Osteoblast (primary cell): ENCODE data around the gene CDK5RAP2. TPM values are rescaled to one million over a fixed set of nuclear protein-coding genes. Genes with fewer than 3 reads are reported as not detected.

Source experiments
- DNase-seq: peaks from one replicate; pipeline ENCODE4 v3.0.0; 2011; ENCODE audit warnings: low spot score, mixed read lengths; ENCODE audit not compliant: insufficient read length; ENCODE audit errors: missing footprints
- H2AFZ ChIP-seq: 2 replicates; pipeline ENCODE4 v1.6.0; 2011; ENCODE audit warnings: mild to moderate bottlenecking, low read length
- H3K27ac ChIP-seq: 2 replicates; pipeline ENCODE4 v1.5.1; 2011; ENCODE audit warnings: mild to moderate bottlenecking, low read depth, low read length, moderate library complexity
- H3K27me3 ChIP-seq: 2 replicates; pipeline ENCODE4 v1.6.0; 2012; ENCODE audit warnings: mild to moderate bottlenecking, control low read depth, inconsistent platforms, low read length, moderate library complexity; ENCODE audit not compliant: insufficient read depth
- H3K36me3 ChIP-seq: 2 replicates; pipeline ENCODE4 v1.5.1; 2011; ENCODE audit warnings: mild to moderate bottlenecking, low read length, control low read depth, moderate library complexity; ENCODE audit not compliant: insufficient read depth
- H3K4me1 ChIP-seq: 2 replicates; pipeline ENCODE4 v1.5.1; 2011; ENCODE audit warnings: mild to moderate bottlenecking, low read length, control low read depth, moderate library complexity; ENCODE audit not compliant: insufficient read depth
- H3K4me2 ChIP-seq: 2 replicates; pipeline ENCODE4 v1.6.0; 2011; ENCODE audit warnings: mild to moderate bottlenecking, low read length; ENCODE audit not compliant: insufficient read depth
- H3K4me3 ChIP-seq: fragments of 200-600 bp; sonication (generic); 3 replicates; pipeline ENCODE4 v1.5.1; 2012; ENCODE audit warnings: mild to moderate bottlenecking, low read length, inconsistent platforms; ENCODE audit not compliant: insufficient read depth
- H3K79me2 ChIP-seq: 2 replicates; pipeline ENCODE4 v1.6.0; 2012; ENCODE audit warnings: mild to moderate bottlenecking, low read length, control low read depth, inconsistent platforms; ENCODE audit not compliant: insufficient read depth
- H3K9me3 ChIP-seq: 2 replicates; pipeline ENCODE4 v1.5.1; 2011; ENCODE audit warnings: low read depth, low read length, control low read depth
- H4K20me1 ChIP-seq: 2 replicates; pipeline ENCODE4 v1.6.0; 2012; ENCODE audit warnings: mild to moderate bottlenecking, low read length, control low read depth; ENCODE audit not compliant: insufficient read depth
- total RNA-seq: library from RNA; depleted of rRNA; stranded (reverse); fragments of >200 nt; gene quantifications from 2 replicates; pipeline ENCODE4 v1.2.3, GENCODE V29; 2012
- TF ChIP-seq, protein P1 (sequence below): IDR thresholded peaks from 2 replicates; pipeline ENCODE4 v1.5.1; 2011; ENCODE audit warnings: mild to moderate bottlenecking, low read depth, low read length, moderate library complexity; ENCODE audit errors: extremely low read depth

Gene CDK5RAP2
- total RNA-seq, 1 donor = 59.7 TPM

DNA sequence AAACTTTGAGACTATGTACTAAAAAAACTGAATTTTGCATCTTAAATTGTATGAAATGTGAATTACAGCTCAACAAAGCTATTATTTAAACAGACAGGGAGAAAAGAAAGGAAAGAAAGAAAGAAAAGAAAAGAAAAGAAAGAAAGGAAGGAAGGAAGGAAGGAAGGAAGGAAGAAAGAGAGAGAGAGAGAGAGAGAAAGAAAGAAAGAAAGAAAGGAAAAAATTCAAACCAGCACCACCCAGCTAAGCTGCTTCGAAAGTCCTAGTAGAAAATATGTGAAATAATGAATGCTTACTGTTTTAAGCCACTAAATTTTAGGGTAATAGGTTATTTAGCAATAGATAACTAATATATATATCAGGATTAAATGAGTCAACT is 31.7 kb upstream of the CDK5RAP2 start:
- no peak overlapping the region for H2AFZ ChIP-seq
- no peaks in the 10 kb centered on the region for H3K79me2 ChIP-seq
- no peak overlapping the region for H3K4me2 ChIP-seq
- H3K27ac ChIP-seq = no peak overlapping the region
- H3K4me1 ChIP-seq = peaks cover 8% of the 10 kb centered on the region
- no peak overlapping the region for H3K4me3 ChIP-seq
- no peak for DNase-seq
- no peaks in the 10 kb centered on the region for H3K36me3 ChIP-seq
- H3K9me3 ChIP-seq = no peaks in the 10 kb centered on the region
- H3K27me3 ChIP-seq = no peaks in the 10 kb centered on the region
- no peaks in the 10 kb centered on the region for H4K20me1 ChIP-seq
- TF ChIP-seq, protein P1, sequence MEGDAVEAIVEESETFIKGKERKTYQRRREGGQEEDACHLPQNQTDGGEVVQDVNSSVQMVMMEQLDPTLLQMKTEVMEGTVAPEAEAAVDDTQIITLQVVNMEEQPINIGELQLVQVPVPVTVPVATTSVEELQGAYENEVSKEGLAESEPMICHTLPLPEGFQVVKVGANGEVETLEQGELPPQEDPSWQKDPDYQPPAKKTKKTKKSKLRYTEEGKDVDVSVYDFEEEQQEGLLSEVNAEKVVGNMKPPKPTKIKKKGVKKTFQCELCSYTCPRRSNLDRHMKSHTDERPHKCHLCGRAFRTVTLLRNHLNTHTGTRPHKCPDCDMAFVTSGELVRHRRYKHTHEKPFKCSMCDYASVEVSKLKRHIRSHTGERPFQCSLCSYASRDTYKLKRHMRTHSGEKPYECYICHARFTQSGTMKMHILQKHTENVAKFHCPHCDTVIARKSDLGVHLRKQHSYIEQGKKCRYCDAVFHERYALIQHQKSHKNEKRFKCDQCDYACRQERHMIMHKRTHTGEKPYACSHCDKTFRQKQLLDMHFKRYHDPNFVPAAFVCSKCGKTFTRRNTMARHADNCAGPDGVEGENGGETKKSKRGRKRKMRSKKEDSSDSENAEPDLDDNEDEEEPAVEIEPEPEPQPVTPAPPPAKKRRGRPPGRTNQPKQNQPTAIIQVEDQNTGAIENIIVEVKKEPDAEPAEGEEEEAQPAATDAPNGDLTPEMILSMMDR = no peak

DNA sequence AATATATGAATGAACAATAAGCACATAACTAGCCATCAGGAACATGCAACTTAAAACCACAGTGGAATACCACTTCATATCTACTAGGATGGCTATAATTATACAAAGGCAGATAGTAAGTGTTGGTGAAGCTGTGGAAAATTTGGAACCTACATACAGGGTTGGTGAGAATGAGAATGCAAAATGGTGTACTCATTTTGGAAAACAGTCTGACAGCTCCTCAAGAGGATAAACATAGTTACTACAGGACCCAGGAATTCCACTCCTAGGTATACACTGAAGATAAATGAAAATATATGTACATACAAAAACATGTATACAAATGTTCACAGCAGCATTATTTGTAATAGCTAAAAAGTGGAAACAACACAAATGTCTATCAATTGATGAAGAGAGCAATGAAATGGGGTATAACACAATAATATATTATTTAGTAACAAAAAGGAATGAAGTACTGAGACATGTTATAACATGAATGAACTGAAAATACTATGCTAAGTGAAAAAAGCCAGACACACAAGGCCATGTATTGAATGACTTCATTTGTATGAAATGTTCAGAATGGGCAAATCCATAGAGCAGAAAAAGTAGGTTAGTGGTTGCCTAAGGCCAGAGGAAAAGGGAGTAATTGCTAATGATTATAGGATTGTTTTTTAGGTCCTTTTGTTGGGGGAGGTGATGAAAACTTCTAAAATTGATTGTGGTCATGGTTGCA is 31.2 kb upstream of the CDK5RAP2 start:
- H3K79me2 ChIP-seq = no peaks in the 10 kb centered on the region
- H4K20me1 ChIP-seq = no peaks in the 10 kb centered on the region
- H3K4me2 ChIP-seq = no peak overlapping the region
- H3K36me3 ChIP-seq = no peaks in the 10 kb centered on the region
- DNase-seq = no peak
- H3K27ac ChIP-seq = no peak overlapping the region
- H3K9me3 ChIP-seq = no peaks in the 10 kb centered on the region
- peaks cover 8% of the 10 kb centered on the region for H3K4me1 ChIP-seq
- TF ChIP-seq, protein P1 = peak; percentile 28
- no peaks in the 10 kb centered on the region for H3K27me3 ChIP-seq
- H3K4me3 ChIP-seq = no peak overlapping the region
- no peak overlapping the region for H2AFZ ChIP-seq

DNA sequence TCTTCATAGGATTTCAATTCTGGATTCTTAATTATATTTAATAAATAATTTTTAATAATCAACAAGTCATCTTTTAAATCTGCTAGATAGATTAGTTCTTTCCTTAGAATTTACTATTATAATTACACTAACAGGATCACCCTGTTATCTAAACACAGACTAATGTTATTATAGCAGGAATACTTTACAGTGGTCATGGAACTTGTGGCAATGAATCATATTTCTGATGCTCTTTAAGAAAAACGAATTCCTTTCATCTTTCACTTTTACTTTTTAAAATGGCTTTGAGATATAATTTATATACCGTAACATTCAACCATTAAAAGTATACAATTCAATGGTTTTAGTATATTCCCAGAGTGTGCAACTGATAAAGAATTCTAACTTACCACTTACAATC is 29.7 kb upstream of the CDK5RAP2 start:
- peak; percentile 34 for DNase-seq
- Histone ChIP-seq H3K4me3 (no peak overlapping the region), H3K36me3 (no peaks in the 10 kb centered on the region), H3K79me2 (no peaks in the 10 kb centered on the region), H2AFZ (no peak overlapping the region), H3K4me2 (peak overlapping the region; percentile 53), H4K20me1 (no peaks in the 10 kb centered on the region), H3K9me3 (no peaks in the 10 kb centered on the region), H3K4me1 (peaks cover 8% of the 10 kb centered on the region), H3K27me3 (no peaks in the 10 kb centered on the region), H3K27ac (peak overlapping the region; percentile 41)
- TF ChIP-seq, protein P1 = no peak

DNA sequence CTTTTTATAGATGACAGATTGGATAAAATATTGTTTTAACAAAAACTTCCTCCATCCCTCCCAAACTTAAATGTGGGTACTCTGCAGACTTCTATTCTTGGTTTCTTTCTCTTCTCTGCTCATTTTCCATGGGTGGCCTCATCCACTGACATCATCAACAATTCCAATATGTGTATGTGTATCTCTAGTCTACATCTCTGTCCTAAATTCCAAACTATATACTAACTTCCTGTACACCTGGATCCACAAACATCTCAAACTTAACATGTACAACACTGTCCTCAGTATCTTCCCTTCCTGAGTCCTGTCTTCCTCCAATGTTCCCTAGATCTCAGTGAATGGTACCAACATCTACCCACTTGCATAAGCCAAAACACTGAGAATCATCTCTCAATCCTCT is 28.5 kb upstream of the CDK5RAP2 start:
- Histone ChIP-seq H3K4me1 (peaks cover 8% of the 10 kb centered on the region), H3K27ac (no peak overlapping the region), H3K27me3 (no peaks in the 10 kb centered on the region), H3K79me2 (no peaks in the 10 kb centered on the region), H3K9me3 (no peaks in the 10 kb centered on the region), H3K4me3 (no peak overlapping the region), H2AFZ (no peak overlapping the region), H3K36me3 (no peaks in the 10 kb centered on the region), H3K4me2 (no peak overlapping the region), H4K20me1 (no peaks in the 10 kb centered on the region)
- DNase-seq = no peak
- TF ChIP-seq, protein P1 = no peak
